GM19238 (cell line): Measurements from ENCODE around the gene SCN3A.

ENCODE experiments used
- DNase-seq: peaks from one replicate; pipeline ENCODE4 v3.0.0; 2011; ENCODE audit warnings: low spot score; ENCODE audit not compliant: insufficient read length

Gene SCN3A

GRCh38 chr2:165057308-165057707 lies 146.5 kb downstream of the SCN3A start:
- DNase-seq = no peak

GRCh38 chr2:165056564-165056963 lies 147.3 kb downstream of the SCN3A start:
- no peak for DNase-seq

GRCh38 chr2:165055082-165055851 lies 148.6 kb downstream of the SCN3A start:
- DNase-seq = no peak

GRCh38 chr2:165054652-165055051 lies 149.2 kb downstream of the SCN3A start:
- no peak for DNase-seq

GRCh38 chr2:165044505-165045303 lies 159.1 kb downstream of the SCN3A start:
- no peak for DNase-seq
